ENCODE results near the gene NCF2.
"Not testable (repeated sequence)": the region's sequence is repeated elsewhere in the genome, so short reads cannot be mapped to it uniquely, and the experiment has no call there.

NCF2 gene

DNA sequence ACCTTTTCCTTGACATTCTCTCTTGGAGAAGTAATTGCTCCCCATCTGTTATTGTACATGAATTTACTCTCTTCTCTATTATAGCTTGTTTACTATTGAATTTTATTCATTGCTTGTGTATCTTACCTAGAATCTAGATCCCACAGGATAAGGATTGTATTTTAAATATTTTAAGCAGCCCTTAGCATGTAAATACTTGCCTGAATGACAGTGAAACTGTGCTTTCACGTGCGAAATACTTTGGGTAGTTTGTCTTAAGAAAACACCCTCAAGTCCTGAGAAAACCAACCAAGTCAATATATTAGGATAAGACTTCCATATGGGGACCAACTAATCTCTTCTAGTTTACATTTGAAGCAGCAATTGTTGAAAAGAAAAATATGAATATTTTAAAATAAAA is 30.1 kb upstream of the NCF2 start:
- peak overlapping the region; percentile 45; the same call in 1 of the 2 replicates for H3K9ac ChIP-seq (ENCODE audit: low read length)
- H3K9me3 ChIP-seq (ENCODE audit: insufficient read depth, low read length) = no peaks in the 10 kb centered on the region
- peaks cover 46% of the 10 kb centered on the region for H3K4me1 ChIP-seq (ENCODE audit: low read length)
- peak overlapping the region; percentile 68 for H3K4me2 ChIP-seq (ENCODE audit: low read length)
- peak overlapping the region; percentile 34; the same call in 1 of the 2 replicates for H3K4me3 ChIP-seq (ENCODE audit: low read length)
- no peak overlapping the region for H2AFZ ChIP-seq (ENCODE audit: low read depth, low read length)
- H3K27ac ChIP-seq (ENCODE audit: low read length) = peak overlapping the region; percentile 66
- no peak for TF ChIP-seq CTCF (IDR thresholded peaks at IDR 0.05; ENCODE audit: low read depth, low read length)
- TF ChIP-seq EZH2phosphoT487 (IDR thresholded peaks at IDR 0.05; ENCODE audit: low read depth) = no peak
- 0 out of 2 replicates have a peak, but pooled peaks cover 6% of the 10 kb centered on the region for H4K20me1 ChIP-seq (ENCODE audit: insufficient read depth, low read length)
- H3K79me2 ChIP-seq (ENCODE audit: low read length) = peaks cover 12% of the 10 kb centered on the region
- H3K36me3 ChIP-seq (replicated peaks; ENCODE audit: low read depth, low read length) = peaks cover 10% of the 10 kb centered on the region
- no peaks in the 10 kb centered on the region for H3K27me3 ChIP-seq (ENCODE audit: low read depth, low read length)

GRCh38 chr1:183619781-183620180 is 29.5 kb upstream of the NCF2 start:
- TF ChIP-seq EZH2phosphoT487 (IDR thresholded peaks at IDR 0.05; ENCODE audit: low read depth) = no peak
- peaks cover 4% of the 10 kb centered on the region for H3K36me3 ChIP-seq (replicated peaks; ENCODE audit: low read depth, low read length)
- H3K79me2 ChIP-seq (ENCODE audit: low read length) = peaks cover 12% of the 10 kb centered on the region
- peak overlapping the region; percentile 45; the same call in 1 of the 2 replicates for H3K9ac ChIP-seq (ENCODE audit: low read length)
- H3K27ac ChIP-seq (ENCODE audit: low read length) = peak overlapping the region; percentile 66
- no peaks in the 10 kb centered on the region for H3K27me3 ChIP-seq (ENCODE audit: low read depth, low read length)
- H3K4me1 ChIP-seq (ENCODE audit: low read length) = peaks cover 46% of the 10 kb centered on the region
- 0 out of 2 replicates have a peak, but pooled peaks cover 3% of the 10 kb centered on the region for H4K20me1 ChIP-seq (ENCODE audit: insufficient read depth, low read length)
- H2AFZ ChIP-seq (ENCODE audit: low read depth, low read length) = no peak overlapping the region
- H3K9me3 ChIP-seq (ENCODE audit: insufficient read depth, low read length) = no peaks in the 10 kb centered on the region
- H3K4me2 ChIP-seq (ENCODE audit: low read length) = peak overlapping the region; percentile 68
- peak overlapping the region; percentile 34; the same call in 1 of the 2 replicates for H3K4me3 ChIP-seq (ENCODE audit: low read length)

- peaks cover 12% of the 10 kb centered on the region for H3K79me2 ChIP-seq (ENCODE audit: low read length)
- peaks cover 42% of the 10 kb centered on the region for H3K4me1 ChIP-seq (ENCODE audit: low read length)
- not testable (repeated sequence) for H3K27ac ChIP-seq (ENCODE audit: low read length); H3K27me3 ChIP-seq (ENCODE audit: low read depth, low read length); H2AFZ ChIP-seq (ENCODE audit: low read depth, low read length); H3K9ac ChIP-seq (ENCODE audit: low read length); H3K4me3 ChIP-seq (ENCODE audit: low read length); H4K20me1 ChIP-seq (ENCODE audit: insufficient read depth, low read length); H3K36me3 ChIP-seq (replicated peaks; ENCODE audit: low read depth, low read length); H3K4me2 ChIP-seq (ENCODE audit: low read length); H3K9me3 ChIP-seq (ENCODE audit: insufficient read depth, low read length)
Measured at GRCh38 chr1:183618202-183618601, 27.9 kb upstream of the NCF2 start.

GRCh38 chr1:183612975-183613374 is 22.7 kb upstream of the NCF2 start:
- not testable (repeated sequence) for H3K27ac ChIP-seq (ENCODE audit: low read length); H3K9ac ChIP-seq (ENCODE audit: low read length); H2AFZ ChIP-seq (ENCODE audit: low read depth, low read length); H3K4me3 ChIP-seq (ENCODE audit: low read length); H3K4me2 ChIP-seq (ENCODE audit: low read length); H3K36me3 ChIP-seq (replicated peaks; ENCODE audit: low read depth, low read length); H3K27me3 ChIP-seq (ENCODE audit: low read depth, low read length); H4K20me1 ChIP-seq (ENCODE audit: insufficient read depth, low read length); H3K9me3 ChIP-seq (ENCODE audit: insufficient read depth, low read length)
- H3K79me2 ChIP-seq (ENCODE audit: low read length) = peaks cover 10% of the 10 kb centered on the region
- H3K4me1 ChIP-seq (ENCODE audit: low read length) = peaks cover 43% of the 10 kb centered on the region

GRCh38 chr1:183612407-183612806 is 22.1 kb upstream of the NCF2 start:
- TF ChIP-seq EZH2phosphoT487 (IDR thresholded peaks at IDR 0.05; ENCODE audit: low read depth) (no peak), CTCF (IDR thresholded peaks at IDR 0.05; ENCODE audit: low read depth, low read length) (no peak)
- no peaks in the 10 kb centered on the region for H3K9me3 ChIP-seq (ENCODE audit: insufficient read depth, low read length)
- no peak overlapping the region for H2AFZ ChIP-seq (ENCODE audit: low read depth, low read length)
- H3K27ac ChIP-seq (ENCODE audit: low read length) = no peak overlapping the region
- peaks cover 48% of the 10 kb centered on the region for H3K4me1 ChIP-seq (ENCODE audit: low read length)
- H3K36me3 ChIP-seq (replicated peaks; ENCODE audit: low read depth, low read length) = no peaks in the 10 kb centered on the region
- no peak overlapping the region for H3K4me3 ChIP-seq (ENCODE audit: low read length)
- no peak overlapping the region for H3K4me2 ChIP-seq (ENCODE audit: low read length)
- H3K79me2 ChIP-seq (ENCODE audit: low read length) = peaks cover 10% of the 10 kb centered on the region
- H4K20me1 ChIP-seq (ENCODE audit: insufficient read depth, low read length) = no peaks in the 10 kb centered on the region
- H3K9ac ChIP-seq (ENCODE audit: low read length) = no peak overlapping the region
- no peaks in the 10 kb centered on the region for H3K27me3 ChIP-seq (ENCODE audit: low read depth, low read length)

Measured in OCI-LY3 (cell line).